ENCODE results near the gene CATSPER1. TPM values are rescaled to one million over a fixed set of nuclear protein-coding genes. Genes with fewer than 3 reads are reported as not detected.
A peak's percentile ranks its signal among the peaks of the same experiment; 100 is the strongest.

The CATSPER1 gene
- total and polyA plus RNA-seq, 8 donors = 0.06 to 0.41 (median 0.32) TPM; not detected in 4

DNA sequence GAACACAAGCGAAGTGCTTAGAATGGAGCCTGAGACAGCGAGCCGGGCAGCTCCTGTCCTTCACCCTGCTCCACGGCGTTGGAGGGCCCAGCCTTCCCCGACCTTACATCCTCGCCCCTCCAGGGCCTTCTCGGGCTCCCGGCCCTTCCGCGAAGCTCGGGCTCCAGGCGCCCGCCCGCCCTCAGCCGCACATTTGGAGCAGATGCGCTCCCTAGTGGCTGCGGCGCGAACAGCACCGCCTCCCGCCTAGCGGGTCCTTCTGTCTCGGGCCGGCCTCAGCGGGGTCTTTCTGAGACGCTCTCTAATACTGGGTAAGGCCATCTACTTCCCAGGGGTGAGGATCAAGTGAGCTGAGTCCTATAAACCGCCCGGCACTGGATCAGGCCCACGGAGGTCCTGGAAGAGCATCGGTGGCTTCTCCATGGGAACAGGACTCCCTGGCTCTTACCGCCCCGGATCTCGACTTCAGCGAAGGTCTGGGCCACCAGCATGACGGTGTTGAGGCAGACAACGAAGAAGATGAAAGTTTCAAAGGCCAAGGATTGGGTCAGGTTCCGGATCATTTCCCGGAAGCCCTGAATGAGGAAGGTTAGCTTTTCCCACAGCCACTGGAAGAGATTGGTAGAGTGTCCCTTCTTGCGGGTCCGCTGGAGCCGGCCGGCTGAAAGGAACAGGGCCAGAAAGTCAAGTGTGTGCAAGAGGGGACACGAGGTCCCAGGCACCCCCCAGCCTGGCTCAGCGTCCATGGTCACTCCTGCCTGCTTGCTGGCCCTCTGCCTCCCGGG is 3.7 kb downstream of the CATSPER1 start:
- peak overlapping the region in 1 of 4 donors; percentile 26 for H3K4me3 ChIP-seq
- WGBS, 2 donors = 13 to 19% methylated on average over 42 to 46 of the region's 46 CpGs
- H3K27ac ChIP-seq = no peak overlapping the region
- H3K4me1 ChIP-seq = peaks cover 0 to 3% (median 0%) of the 10 kb centered on the region in 3 donors
- DNase-seq (peak; percentile 37 to 94 (median 74)), ATAC-seq (peak; percentile 85 to 97 (median 94)), FAIRE-seq (no peak)
- no peaks in the 10 kb centered on the region for H3K27me3 ChIP-seq
- no peaks in the 10 kb centered on the region for H3K36me3 ChIP-seq
- H3K9me3 ChIP-seq = no peaks in the 10 kb centered on the region
- intact Hi-C loops (cut with DNase I) = no loop called here
- TF ChIP-seq, protein P1, sequence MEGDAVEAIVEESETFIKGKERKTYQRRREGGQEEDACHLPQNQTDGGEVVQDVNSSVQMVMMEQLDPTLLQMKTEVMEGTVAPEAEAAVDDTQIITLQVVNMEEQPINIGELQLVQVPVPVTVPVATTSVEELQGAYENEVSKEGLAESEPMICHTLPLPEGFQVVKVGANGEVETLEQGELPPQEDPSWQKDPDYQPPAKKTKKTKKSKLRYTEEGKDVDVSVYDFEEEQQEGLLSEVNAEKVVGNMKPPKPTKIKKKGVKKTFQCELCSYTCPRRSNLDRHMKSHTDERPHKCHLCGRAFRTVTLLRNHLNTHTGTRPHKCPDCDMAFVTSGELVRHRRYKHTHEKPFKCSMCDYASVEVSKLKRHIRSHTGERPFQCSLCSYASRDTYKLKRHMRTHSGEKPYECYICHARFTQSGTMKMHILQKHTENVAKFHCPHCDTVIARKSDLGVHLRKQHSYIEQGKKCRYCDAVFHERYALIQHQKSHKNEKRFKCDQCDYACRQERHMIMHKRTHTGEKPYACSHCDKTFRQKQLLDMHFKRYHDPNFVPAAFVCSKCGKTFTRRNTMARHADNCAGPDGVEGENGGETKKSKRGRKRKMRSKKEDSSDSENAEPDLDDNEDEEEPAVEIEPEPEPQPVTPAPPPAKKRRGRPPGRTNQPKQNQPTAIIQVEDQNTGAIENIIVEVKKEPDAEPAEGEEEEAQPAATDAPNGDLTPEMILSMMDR (IDR thresholded peaks at IDR 0.05) = peak; percentile 81 to 99 (median 98)

DNA sequence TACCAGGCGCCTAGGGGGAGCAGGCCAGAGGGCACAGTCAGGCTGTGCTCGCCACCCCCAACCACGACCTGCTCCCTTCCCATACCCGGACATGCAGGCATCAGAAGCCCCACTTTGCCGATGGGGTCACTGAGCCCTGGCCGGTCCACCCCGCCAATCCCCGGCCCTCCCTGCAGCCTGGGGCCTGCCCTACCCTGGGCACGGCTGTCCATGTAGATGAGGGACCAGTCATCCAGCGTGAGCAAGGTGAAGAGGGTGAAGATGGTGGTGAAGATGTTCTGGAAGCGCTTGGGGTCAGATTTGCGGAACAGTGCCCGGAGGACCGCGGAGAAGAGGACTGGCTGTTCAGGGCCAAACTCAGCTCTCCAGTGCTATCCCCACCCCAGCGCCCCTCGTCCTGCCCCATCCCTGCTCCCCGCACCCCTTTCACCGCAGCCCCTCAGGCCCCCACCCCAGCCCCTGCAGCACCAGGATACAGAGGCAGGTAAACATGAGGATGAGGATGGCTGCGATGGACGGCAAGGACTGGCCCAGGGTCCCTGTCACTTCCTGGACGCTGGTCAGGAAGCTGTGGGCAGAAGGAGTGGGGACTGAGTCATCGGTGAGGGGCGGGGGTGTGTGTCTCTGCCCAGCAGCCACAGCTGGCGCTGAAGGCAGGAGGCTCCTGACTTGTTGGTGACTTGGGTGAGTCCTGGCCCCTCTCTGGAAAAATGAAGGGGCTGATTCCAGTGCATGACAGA is 5.5 kb downstream of the CATSPER1 start:
- FAIRE-seq = no peak
- TF ChIP-seq, protein P1 (IDR thresholded peaks at IDR 0.05) = no peak
- H3K4me1 ChIP-seq = peaks cover 0 to 3% (median 0%) of the 10 kb centered on the region in 3 donors
- H3K27me3 ChIP-seq = no peaks in the 10 kb centered on the region
- no peaks in the 10 kb centered on the region for H3K9me3 ChIP-seq
- intact Hi-C loops (cut with DNase I) = no loop called here
- WGBS, 2 donors = 77 to 86% methylated on average over 24 to 25 of the region's 25 CpGs
- ATAC-seq = peak in 2 of 4 donors; percentile 53 to 54
- H3K36me3 ChIP-seq = no peaks in the 10 kb centered on the region
- no peak for DNase-seq
- no peak overlapping the region for H3K27ac ChIP-seq
- no peak overlapping the region for H3K4me3 ChIP-seq

DNA sequence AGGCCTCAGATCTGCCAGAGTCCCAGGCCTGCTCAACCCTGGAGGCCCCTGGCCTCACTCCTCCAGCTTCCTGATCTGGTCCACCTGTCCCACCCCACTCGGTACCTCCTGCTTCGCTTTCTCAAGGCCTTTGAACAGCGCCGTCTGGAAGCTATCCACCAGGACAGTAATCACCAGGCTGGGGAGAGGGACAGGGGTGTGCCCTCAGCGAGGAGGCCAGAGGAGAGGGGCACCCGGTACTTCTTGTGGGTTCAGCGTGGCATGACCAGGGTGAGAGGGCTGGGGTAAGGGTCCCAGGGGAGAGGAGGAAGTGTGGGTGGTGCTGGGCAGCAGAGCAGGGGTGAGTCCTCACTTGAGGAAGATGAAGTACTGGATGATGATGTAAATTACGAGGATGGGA is 6.1 kb downstream of the CATSPER1 start:
- Histone ChIP-seq H3K27ac (no peak overlapping the region), H3K36me3 (no peaks in the 10 kb centered on the region), H3K4me1 (peaks cover 0 to 3% (median 0%) of the 10 kb centered on the region in 3 donors), H3K27me3 (no peaks in the 10 kb centered on the region), H3K4me3 (no peak overlapping the region), H3K9me3 (no peaks in the 10 kb centered on the region)
- no peak for ATAC-seq
- TF ChIP-seq, protein P1 (IDR thresholded peaks at IDR 0.05) = no peak
- FAIRE-seq = no peak
- DNase-seq = no peak
- 74 to 79% methylated on average over 8 of the region's 8 CpGs for WGBS, 2 donors
- intact Hi-C loops (cut with DNase I) = no loop called here

DNA sequence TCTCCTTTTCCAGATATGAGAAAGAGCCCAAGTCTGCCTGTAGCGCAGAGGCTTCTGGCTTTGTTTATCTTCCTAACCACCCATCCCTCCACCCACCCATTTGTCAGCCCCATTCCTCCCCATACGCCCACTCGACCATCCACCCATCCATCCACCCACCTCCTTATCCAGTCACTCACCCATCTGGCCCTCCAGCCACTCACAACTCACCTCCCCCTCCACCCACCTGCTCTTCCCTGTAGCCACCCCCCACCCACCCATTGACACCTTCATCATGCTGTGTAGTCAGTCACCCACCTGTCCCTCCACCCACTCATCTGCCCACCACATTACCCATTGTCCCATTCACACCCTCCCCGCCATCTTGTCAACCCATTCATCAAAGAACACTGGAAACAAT is 9.0 kb downstream of the CATSPER1 start:
- H3K36me3 ChIP-seq = no peaks in the 10 kb centered on the region
- DNase-seq (no peak), ATAC-seq (no peak), FAIRE-seq (no peak)
- no peaks in the 10 kb centered on the region for H3K9me3 ChIP-seq
- H3K4me3 ChIP-seq = no peak overlapping the region
- TF ChIP-seq, protein P1 (IDR thresholded peaks at IDR 0.05) = no peak
- intact Hi-C loops (cut with DNase I) = no loop called here
- H3K27ac ChIP-seq = no peak overlapping the region
- 80 to 82% methylated on average over 4 of the region's 4 CpGs for WGBS, 2 donors
- peaks cover 0 to under 1% (median 0%) of the 10 kb centered on the region in 4 donors for H3K27me3 ChIP-seq
- no peaks in the 10 kb centered on the region for H3K4me1 ChIP-seq

Data from pancreas (tissue), 10 donors.